Activated CD4-positive, CD25-positive, alpha-beta regulatory T cell treated with anti-CD3 and anti-CD28 coated beads, Interleukin-2, amount 50 U/mL, for 16 hours (primary cell): ENCODE measurements around the gene GET4.

Source experiments
- DNase-seq: peaks from one replicate; pipeline ENCODE4 v3.0.0-alpha.2; 2020; ENCODE audit warnings: low read depth, low spot score

Gene GET4, protein sequence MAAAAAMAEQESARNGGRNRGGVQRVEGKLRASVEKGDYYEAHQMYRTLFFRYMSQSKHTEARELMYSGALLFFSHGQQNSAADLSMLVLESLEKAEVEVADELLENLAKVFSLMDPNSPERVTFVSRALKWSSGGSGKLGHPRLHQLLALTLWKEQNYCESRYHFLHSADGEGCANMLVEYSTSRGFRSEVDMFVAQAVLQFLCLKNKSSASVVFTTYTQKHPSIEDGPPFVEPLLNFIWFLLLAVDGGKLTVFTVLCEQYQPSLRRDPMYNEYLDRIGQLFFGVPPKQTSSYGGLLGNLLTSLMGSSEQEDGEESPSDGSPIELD

DNA sequence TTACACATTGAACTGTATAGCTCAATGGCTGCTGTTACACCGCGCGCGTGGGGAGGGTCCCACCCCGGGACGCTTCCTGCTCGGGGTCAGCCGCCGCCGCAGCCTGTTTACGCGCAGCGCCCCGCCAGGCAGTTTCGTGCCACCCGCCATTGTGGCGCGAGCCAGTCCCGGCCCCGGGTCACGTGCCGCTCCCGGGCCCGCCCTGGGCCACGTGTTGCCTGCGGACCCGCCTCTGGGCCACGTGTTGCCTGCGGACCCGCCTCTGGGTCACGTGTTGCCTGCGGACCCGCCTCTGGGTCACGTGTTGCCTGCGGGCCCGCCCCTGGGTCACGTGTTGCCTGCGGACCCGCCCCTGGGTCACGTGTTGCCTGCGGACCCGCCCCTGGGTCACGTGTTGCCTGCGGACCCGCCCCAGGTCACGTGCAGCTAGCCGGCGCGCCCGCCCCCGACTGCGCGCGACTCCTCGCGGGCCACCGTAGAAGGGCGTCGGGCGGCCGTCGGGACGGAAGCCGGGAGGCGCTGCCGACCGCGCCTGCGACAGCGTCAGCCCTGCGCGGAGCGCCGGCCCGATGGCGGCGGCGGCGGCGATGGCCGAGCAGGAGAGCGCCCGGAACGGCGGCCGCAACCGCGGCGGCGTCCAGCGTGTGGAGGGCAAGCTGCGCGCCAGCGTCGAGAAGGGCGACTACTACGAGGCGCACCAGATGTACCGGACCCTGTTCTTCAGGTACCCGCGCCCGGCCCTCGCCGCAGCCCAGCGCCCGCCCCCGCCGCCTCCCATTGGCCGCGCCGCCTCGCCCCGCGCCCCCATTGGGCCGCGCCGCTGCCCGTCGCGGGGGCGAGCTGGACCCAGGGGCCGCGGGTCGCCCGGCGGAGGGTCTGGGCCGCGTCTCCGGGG lies at the start of gene GET4:
Gene GET4 (plus strand): TSS at position 478 of the 895 bp plus-strand sequence. CDS start 92 bp downstream, at position 570.
- peak; percentile 93 for DNase-seq

DNA sequence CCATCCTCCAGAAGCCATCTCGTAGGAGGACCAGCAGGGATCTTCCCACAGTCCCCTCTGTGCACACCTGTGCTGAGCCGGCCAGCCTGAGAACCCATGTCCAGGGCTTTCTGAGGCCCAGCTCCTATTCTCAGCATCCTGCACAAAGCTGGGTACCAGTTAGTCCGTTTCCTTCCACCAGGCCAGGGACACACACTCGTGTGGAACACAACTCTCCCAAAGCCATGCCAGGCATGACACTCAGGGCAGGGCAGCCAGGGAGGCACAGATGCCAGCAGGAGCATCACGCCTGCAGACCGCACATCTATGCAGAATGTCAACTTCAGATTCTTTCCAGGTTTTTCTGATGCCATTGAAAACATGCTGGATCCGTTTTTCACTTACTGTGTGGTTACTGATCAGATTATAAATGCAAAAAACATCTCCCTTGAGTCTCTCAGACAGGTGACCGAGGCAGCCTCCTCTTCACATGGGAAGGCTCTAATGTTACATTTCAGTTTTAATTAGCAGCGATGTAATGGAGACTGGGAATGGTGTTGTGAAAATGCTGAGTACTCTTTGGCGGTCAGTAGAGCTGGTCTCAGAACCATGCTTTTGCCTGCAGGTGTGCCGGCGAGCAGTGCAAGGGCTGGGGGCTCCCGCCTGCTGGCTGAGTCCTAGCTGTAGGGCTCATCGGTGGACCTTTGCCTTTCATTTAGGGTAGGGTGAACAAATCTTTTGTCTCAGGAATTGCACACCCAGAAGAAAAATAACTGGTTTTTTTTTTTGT lies 47.4 kb upstream of the GET4 start:
- no peak for DNase-seq

DNA sequence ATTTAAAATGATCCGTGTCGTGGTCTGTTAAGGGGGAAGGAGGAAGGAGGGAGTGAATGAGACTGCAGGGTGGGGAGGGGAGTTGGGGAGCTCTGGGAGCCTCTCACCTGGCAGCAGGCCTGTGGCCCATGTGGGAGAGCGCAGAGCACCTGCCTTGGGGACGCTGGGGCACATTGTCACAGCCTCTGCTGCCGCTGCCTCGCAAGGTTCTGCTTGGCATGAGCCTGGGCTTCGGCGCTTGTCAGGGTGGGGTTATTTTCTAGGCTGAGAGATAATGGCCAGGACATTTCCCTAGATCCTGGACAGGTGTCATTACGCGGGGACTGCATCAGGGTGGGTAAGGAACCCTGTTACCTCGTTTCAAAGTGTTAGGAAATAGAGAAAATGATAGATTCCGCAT lies 46.3 kb upstream of the GET4 start:
- DNase-seq, result no peak

DNA sequence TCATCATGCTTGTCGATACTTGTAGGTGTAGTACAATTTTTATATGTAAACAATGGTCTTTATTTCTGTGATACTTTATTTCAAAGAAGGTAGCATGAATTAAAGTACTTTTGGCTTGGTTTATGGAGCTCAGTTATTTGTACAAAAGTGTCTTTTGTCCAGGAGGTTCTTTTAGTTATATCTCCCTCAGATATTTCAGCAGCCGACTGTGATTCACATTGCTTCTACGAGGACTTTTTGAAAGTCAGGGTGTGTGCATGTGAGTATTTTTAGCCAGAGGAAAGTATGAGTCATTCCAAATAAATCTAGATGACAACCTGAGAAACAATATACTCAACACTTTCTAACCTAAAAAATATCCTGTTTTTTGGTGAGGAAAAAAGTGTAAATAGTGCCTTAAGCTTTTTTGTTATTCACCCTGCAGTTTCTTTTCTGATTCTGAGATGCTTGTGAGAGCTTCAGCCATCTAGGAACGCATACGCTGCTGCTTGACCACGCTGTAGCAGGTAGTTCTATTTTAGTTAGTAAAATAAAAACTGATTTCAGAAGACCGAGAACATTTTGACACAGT lies 44.7 kb upstream of the GET4 start:
- no peak for DNase-seq

DNA sequence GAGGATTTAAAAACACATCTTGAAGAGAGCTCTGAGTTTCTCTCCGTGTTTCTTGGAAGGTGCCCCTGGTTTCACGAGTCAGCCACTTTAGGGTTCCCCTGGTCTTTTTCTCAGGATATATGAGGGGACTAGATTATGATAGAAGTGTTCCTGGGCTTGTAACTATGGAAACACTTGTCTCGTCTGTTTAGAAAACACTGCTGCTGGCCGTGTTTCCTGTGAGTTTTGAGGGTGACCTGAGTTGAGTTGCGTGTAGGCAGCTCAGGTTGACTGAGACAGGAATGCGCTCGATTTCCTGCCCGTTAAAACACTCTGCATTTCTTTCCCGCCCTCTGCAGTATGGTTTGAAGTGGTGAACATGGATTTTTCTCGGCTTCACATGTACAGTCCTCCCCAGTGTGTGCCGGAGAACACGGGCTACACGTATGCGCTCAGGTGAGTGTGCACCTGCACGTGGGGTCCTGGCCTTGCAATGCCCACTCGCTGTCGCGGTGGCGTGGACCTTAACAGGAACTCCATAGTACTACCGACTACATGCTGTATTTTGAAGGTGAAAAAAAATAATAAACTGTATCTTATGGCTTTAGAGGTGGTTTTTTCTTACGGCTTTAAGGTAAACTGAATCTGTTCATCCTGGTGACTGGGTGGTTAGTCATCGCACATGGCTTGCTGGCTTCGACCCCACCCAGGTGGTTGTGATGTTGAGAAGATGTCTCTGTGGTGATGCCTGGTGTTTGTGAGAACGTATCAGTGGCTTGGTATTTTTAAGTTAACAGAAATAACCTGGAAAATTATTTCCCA lies 44.0 kb upstream of the GET4 start, which contains the start of gene SUN1:
Gene SUN1 (plus strand): TSS at position 310 of the 801 bp plus-strand sequence. CDS start 49 bp downstream, at position 359.
- DNase-seq, result no peak

DNA sequence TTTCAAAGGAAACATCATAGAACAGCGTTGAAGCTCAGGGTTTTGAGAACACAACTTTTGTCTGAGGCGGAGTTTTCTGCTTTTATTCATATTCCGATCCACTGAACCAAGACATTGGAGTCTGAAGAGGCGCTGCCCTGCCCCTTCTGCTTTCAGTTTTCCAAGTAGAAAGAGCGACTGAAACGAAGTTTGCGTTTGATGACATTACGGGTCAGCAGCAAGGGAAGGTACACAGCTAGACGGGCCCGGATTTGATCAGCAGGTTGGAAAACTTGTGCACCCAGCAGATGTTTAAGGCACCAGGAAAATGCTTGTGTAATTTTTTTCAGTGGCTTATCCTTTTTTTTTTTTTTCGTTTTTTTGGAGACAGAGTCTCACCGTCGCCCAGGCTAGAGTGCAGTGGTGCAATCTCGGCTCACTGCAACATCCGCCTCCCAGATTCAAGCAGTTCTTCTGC lies 43.4 kb upstream of the GET4 start:
- no peak for DNase-seq

DNA sequence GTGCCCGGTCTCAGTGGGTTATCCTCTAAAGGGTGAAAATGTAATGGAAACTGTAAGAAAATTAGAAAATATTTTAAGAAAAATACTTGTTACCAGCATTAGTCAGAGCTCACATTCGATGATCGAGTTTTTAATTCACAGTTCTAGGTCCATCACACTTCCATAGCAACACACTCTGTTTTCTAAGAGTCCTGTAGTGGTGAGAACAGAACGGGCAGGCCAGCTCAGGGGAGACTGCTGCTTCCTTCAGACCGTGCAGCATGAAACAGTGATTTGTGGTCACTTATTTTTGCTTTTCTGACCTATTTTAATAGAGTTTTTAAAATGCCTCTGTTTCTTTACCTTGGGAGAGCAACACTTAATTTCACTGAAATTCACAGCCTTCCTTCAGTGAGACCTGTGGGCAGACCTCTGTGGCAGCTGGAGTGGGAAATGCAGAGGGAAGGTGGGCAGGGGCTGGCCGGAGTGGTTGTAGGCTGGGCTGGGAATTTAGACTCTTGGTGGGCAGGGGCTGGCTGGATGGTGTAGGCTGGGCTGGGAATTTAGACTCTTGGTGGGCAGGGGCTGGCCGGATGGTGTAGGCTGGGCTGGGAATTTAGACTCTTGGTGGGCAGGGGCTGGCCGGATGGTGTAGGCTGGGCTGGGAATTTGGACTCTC lies 42.6 kb upstream of the GET4 start:
- DNase-seq, result no peak

DNA sequence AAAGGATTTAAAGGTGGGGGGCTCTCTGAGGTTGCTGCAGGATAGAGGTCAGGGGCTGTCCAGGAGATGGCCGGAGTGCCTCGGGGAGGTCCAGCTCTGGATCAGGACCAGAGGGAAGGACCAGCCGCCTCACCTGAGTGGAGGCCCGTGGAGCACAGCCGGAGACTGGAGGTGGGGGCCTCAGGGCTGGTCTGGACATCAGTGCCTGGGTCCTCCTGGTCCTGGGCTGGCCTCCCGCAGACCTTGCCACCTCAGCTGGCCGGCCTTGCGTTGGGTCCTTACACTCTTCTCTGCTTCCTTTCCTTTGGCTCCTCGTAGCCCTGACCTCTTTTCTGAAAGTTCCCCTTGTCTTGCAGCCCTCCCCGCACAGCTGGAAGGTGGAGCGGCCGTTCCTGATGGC lies 42.1 kb upstream of the GET4 start:
- no peak for DNase-seq

DNA sequence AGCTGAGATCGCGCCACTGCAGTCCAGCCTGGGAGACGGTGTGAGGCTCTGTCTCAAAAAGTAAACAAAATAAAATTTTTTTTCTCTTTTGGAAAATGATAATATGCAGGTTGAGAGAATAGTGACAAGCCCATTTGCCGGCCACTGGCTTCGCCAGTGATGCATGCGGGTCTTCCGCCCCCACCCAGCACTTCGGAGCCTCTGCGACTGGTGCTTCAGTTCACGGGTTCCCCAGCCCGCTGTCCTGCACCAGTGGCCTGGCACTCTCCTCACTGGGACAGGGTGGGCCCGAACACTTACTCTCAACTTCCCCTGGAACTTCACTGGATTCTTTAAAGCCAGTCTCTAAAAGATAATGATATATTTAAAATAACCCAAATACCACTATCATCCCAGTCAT lies 41.3 kb upstream of the GET4 start:
- no peak for DNase-seq

DNA sequence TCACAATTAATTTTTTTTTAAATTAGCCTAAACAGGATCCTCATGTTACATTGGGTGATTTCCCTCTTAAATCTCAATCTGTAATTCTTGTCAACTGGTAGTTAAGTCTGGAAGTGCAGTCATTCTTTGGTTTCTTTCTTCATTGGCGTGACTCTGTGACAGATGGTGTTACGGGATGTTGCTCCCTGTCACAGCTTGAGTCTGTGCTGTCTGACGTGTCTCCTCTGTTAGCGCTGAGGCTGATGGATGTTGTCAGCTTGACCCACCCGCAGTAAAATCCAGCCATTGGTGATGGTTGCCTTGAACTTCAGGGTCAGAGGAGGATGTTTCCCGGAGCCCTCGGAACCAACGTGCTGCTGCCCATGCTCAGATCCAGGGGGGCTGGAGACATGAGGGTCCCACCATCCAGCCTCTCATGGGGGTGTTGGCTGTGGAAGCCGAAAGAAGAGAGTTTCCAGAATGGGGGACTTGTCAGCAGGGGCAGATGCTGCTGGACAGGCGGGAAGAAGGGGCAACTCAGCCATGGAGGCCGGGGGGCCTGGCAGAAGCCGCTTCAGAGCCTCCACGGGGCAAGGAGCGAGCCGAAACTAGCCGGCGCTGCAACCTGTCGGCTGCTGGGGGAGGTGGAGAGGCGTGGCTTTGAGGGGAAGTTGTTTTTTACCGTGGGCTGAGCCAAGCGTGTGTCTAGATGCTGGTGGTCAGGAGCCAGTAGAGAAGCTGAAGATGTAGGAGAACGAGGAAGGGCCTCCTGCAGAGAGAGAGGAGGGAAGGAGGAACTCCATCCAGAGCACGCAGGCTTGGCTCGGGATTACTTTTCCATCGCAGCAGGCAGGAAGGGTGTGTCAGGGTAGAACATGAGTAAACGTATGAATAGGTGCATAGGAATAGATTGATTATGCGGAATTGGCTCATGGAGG lies 40.6 kb upstream of the GET4 start:
- DNase-seq, result no peak

DNA sequence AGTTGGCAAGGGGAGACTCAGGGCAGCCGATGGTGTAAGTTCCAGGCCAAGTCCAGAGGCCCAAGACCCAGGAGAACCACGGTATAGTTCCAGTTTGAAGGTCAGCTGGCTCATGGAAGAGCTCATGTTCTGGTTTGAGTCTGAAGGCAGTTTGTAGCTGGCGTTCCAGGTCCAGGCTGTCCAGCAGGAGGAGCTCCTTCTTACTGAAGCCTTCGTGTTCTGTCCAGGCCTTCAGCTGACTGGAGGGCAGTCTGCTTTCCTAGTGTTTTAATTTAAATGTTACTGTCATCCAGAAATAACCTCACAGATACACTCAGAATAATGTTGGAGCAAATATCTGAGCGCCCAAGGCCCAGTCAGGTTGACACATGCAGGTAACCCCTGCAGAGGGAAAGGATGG lies 39.9 kb upstream of the GET4 start:
- DNase-seq, result no peak

DNA sequence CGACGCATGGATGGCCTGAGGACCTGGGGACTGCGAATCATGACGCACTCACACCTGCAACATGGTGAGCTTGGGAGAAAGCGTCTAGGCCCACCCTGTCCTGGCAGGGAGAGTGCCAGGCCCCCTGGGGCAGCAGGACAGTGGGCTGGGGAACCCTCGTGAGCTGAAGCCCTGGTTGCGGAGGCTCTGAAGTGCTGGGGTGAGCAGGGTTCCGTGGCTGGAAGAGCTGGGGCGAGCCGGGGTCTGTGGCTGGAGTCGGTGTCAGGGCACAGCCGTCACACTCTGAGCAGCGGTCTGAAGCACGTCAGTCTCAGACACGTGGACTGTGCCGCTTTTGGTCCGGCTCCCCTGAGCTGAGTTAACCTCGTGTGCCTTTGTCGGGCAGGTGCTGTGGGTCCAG lies 39.4 kb upstream of the GET4 start:
- DNase-seq, result no peak

DNA sequence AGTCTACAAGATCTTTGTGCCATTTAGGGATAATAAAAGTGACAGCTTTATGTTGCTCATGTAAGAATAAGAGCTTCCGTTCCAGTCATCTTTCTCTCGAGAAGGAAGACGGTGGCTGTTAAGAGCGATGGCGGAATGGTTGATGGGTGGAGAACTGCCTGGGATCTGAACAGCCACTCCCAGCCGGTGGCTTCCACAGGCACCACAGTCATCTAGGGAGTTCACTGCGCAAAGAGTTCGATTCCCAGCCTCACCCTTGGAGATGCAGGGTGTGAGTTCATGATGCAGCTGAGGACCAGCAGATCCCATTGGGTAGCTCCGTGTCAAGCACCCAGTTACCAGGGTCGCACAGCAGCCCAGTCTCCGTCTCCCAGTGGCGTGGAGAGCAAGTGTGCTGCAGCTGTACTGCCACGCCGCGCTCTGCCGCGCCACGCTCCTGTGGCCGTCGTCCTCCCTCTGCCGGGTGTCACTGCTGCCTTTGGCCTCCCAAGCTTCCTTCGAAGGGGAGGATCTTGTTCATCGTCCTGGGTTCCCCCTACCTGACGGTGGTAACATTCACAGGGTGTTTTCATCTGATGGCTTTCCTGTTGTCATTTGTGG lies 36.3 kb upstream of the GET4 start:
- no peak for DNase-seq

DNA sequence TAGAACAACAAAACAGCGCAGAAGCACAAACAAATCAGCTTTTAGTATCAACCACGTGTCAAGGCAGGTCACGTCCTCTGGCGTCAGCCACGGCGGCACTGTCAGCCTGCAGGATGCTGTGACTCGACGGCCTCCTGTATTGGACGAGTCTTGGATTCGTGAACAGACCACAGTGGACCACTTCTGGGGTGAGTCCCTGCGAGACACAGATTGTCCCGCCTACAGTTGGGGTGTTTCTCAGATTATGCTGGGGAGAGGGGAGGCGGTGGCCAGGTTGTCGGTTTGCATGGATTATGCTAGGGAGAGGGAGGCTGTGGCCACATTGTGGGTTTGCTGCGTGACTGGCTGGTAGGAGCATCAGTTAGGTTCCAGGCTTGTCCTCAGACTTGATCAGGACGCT lies 34.4 kb upstream of the GET4 start:
- no peak for DNase-seq

DNA sequence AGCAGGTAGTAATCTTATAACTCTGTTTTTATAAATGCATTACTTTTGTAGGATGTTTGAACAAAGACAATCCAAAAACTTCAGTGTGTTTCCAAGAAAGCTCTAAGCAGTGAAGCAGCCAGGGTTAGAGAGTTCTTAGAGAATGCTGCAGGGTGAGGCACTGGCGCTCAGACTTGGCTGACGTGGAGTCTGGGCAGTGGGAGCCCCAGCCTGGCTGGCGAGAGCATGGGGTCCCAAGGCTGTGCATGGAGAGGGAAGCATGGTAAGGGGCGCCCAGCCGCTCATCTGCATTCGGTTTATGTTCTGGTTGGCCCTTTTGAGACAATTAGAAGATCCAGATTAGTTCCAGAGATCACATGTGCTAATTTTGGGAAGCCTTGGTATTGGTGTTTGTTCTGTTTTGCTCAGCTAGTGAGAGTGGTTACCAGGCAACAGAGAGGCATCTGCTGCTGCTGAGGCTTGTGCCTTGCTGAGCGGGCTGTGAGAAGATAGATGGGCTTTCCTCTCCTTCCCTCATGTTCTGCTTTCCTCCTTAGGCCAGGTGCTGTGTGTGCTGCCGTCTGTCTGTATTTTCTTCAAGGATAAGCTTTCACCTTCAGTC lies 33.8 kb upstream of the GET4 start:
- no peak for DNase-seq

DNA sequence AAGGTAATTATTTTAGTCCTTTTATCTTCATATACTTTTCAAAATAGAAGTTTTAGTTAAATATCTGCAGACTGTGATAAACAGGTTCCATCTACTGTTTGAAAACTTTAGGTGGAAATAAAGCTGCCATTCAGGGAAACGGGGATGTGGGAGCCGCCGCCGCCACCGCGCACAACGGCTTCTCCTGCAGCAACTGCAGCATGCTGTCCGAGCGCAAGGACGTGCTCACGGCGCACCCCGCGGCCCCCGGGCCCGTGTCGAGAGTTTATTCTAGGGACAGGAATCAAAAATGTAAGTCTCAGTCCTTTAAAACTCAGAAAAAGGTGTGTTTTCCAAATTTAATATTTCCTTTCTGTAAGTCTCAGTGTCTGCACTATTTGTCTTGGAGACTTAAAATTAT lies 33.1 kb upstream of the GET4 start:
- no peak for DNase-seq

DNA sequence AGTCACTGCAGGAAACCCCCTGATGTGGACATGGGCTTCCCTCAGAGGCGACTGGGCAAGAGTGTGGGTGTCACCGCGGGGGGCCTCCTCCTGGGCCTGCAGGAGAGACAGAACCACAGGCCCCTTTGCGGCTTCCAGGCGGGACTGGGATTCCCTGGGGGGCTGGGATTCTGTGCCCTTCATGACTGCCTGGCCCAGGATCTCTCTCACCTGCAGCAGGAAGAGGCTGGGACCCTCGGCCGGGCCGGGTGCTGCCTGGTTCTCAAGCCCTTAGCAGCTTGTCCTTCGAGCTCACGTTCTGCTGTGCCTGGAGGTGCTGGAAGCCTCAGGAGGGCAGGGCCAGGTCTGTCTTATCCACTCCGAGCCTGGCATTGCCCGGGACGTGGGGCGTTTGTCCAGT lies 32.3 kb upstream of the GET4 start:
- DNase-seq, result no peak

DNA sequence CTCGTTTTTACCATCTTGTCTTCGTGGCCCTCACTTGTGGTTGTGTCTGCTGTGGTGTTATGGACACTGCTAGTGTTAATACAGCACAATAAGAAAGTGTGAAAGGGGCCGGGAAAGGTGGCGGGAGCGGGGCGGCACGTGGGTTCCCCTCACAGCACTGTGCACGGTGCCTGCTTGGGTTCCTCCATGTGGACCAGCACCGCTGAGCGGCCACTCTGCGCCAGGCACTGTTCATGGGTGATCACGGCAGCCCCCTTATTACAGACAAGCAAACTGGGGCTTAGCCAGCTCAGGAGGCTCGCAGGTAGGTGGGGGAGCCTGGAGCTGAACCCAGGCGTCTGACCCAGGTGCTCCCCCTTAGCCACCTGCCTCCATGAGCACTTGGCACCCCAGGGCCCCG lies 31.8 kb upstream of the GET4 start:
- no peak for DNase-seq
